C4-2B (cell line): ENCODE data around the gene ARMH2.

ENCODE experiments used
- CTCF ChIP-seq: fragments of 450-650 bp; conservative IDR thresholded peaks from 2 replicates; pipeline ENCODE4 v1.5.1; 2017; ENCODE audit warnings: mild to moderate bottlenecking
- ZFX ChIP-seq: fragments of 450-650 bp; IDR thresholded peaks from 2 replicates; pipeline ENCODE4 v1.6.1; 2017

- TF ChIP-seq CTCF, result no peak
- no peak for TF ChIP-seq ZFX
Observed at GRCh38 chr6:24822696-24823095, 24.0 kb upstream of the ARMH2 start.
